Thoracic aorta (tissue), 2 donors: ENCODE measurements around the gene COMMD3. TPM values are rescaled to one million over a fixed set of nuclear protein-coding genes. Genes with fewer than 3 reads are reported as not detected.

Experiments used
- ATAC-seq: fragments of 150-250 bp; one replicate; pipeline ENCODE4 v1.8.0; 2017; ENCODE audit warnings: low read depth; ENCODE audit not compliant: insufficient number of reproducible peaks, low FRiP score
- DNase-seq: peaks from one replicate; pipeline ENCODE4 v3.0.0-alpha.2; 2020; ENCODE audit warnings: low spot score
- H3K27ac ChIP-seq, 2 donors: fragments of 200-600 bp; sonication (generic); 1 replicate in 1 of 2; 2 replicates in 1 of 2; pipeline ENCODE4 v1.5.1; 2016; ENCODE audit warnings: mild to moderate bottlenecking in 2 of 2, moderate library complexity in 2 of 2
- H3K27me3 ChIP-seq: fragments of 200-600 bp; sonication (generic); replicated peaks from 2 replicates; pipeline ENCODE4 v1.6.0; 2016; ENCODE audit warnings: mild to moderate bottlenecking; ENCODE audit not compliant: insufficient read depth
- H3K36me3 ChIP-seq: fragments of 200-600 bp; sonication (generic); one replicate; pipeline ENCODE4 v1.5.1; 2016
- H3K4me1 ChIP-seq, 2 donors: fragments of 200-600 bp; sonication (generic); 1 replicate in 1 of 2; 2 replicates in 1 of 2; pipeline versions ENCODE4 v1.5.1 to v1.6.0; 2016; ENCODE audit warnings: low read depth in 2 of 2, mild to moderate bottlenecking in 1 of 2; ENCODE audit not compliant: control insufficient read depth in 1 of 2
- H3K4me3 ChIP-seq: fragments of 200-600 bp; sonication (generic); 2 replicates; pipeline ENCODE4 v1.5.1; 2016; ENCODE audit warnings: mild to moderate bottlenecking
- H3K9me3 ChIP-seq: fragments of 200-600 bp; sonication (generic); 2 replicates; pipeline ENCODE4 v1.5.1; 2016
- CTCF ChIP-seq: fragments of 200-600 bp; sonication (generic); IDR thresholded peaks from one replicate; pipeline ENCODE4 v1.5.1; 2019; ENCODE audit warnings: antibody characterized with exemption
- total RNA-seq, 2 donors: library from RNA; depleted of rRNA; stranded (reverse); fragments of >200 nt; gene quantifications; one replicate each; pipeline versions ENCODE4 v1.1.0 to v1.2.3, GENCODE V29; 2016

Gene COMMD3
- total RNA-seq, 2 donors from 2014 or later = 12.6 to 90.4 TPM

GRCh38 chr10:22319547-22319979 lies 3.4 kb downstream of the COMMD3 start:
- no peak for DNase-seq
- no peak for TF ChIP-seq CTCF
- peak overlapping the region; percentile 65 for H3K4me3 ChIP-seq
- no peaks in the 10 kb centered on the region for H3K36me3 ChIP-seq
- H3K4me1 ChIP-seq = peaks cover 23 to 57% of the 10 kb centered on the region in 2 donors
- no peaks in the 10 kb centered on the region for H3K9me3 ChIP-seq
- no peak for ATAC-seq
- H3K27ac ChIP-seq = peak overlapping the region in 1 of 2 donors; percentile 60
- no peaks in the 10 kb centered on the region for H3K27me3 ChIP-seq

- no peak for ATAC-seq
- Histone ChIP-seq H3K36me3 (no peaks in the 10 kb centered on the region), H3K4me3 (peak overlapping the region; percentile 65), H3K27ac (peak overlapping the region; percentile 60 to 78), H3K9me3 (no peaks in the 10 kb centered on the region), H3K4me1 (peaks cover 27 to 58% of the 10 kb centered on the region in 2 donors), H3K27me3 (no peaks in the 10 kb centered on the region)
- TF ChIP-seq CTCF = no peak
- DNase-seq = no peak
These were observed 3.9 kb downstream of the COMMD3 start for GRCh38 chr10:22319980-22320558.

- Histone ChIP-seq H3K36me3 (no peaks in the 10 kb centered on the region), H3K4me1 (peaks cover 27 to 52% of the 10 kb centered on the region in 2 donors), H3K27ac (peak within 1 kb of the TSS; percentile 90 to 92), H3K9me3 (no peaks in the 10 kb centered on the region), H3K27me3 (no peaks in the 10 kb centered on the region), H3K4me3 (peak within 1 kb of the TSS; percentile 98)
- DNase-seq = no peak
- ATAC-seq = peak; percentile 75
- no peak for TF ChIP-seq CTCF
These were observed 4.5 kb downstream of the COMMD3 start, which contains the start of gene BMI1 for GRCh38 chr10:22320591-22321155. TSS of gene BMI1 (plus strand) at chr10:22321099. CDS start at chr10:22326450, 5,351 bp downstream.

GRCh38 chr10:22321156-22321923 lies 5.2 kb downstream of the COMMD3 start:
- no peaks in the 10 kb centered on the region for H3K27me3 ChIP-seq
- ATAC-seq = no peak
- no peak for TF ChIP-seq CTCF
- no peaks in the 10 kb centered on the region for H3K36me3 ChIP-seq
- no peak for DNase-seq
- H3K4me1 ChIP-seq = peaks cover 27 to 56% of the 10 kb centered on the region in 2 donors
- peak overlapping the region; percentile 90 to 92 for H3K27ac ChIP-seq
- peak overlapping the region; percentile 98 for H3K4me3 ChIP-seq
- no peaks in the 10 kb centered on the region for H3K9me3 ChIP-seq
